ENCODE measurements around the gene ASIC1.

ASIC1 gene

GRCh38 chr12:50084775-50085614 is 27.6 kb downstream of the ASIC1 start, which contains the start of gene SMARCD1:
SMARCD1 (plus strand) TSS chr12:50085342; CDS start chr12:50085370, 28 bp downstream.
- DNase-seq (ENCODE audit: low read depth in 2 of 2), result peak; percentile 74 to 76

DNA sequence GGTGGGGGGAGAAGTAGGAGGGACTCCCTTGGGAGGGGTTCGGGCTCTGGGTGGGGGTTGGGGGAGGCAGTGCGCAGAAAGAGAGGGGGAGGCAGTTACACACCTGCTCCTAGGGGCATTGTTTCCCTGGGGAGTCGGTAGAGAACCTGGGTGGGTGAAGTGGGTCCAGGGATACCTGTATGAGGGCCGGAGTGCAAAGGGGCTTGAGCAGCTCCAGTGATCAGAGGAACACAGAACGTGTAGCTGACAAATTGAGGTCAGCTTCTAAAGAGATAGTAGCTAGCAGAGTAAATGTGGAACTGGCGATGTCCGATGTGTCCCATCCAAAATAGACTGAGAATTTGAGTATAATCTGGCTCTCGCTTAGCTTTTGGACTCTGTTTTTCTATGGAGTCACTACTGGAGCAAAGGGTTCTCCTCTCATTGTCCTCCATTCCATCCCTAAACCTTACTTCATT is 28.2 kb downstream of the ASIC1 start:
- no peak for DNase-seq (ENCODE audit: low read depth in 2 of 2)

- no peak for DNase-seq (ENCODE audit: low read depth in 2 of 2)
Measured at GRCh38 chr12:50086148-50086547, 28.8 kb downstream of the ASIC1 start.

- DNase-seq (ENCODE audit: low read depth in 2 of 2), result no peak
Measured at GRCh38 chr12:50087151-50087550, 29.8 kb downstream of the ASIC1 start.

GRCh38 chr12:50087995-50088394 is 30.6 kb downstream of the ASIC1 start:
- DNase-seq (ENCODE audit: low read depth in 2 of 2), result no peak

GRCh38 chr12:50088577-50089335 is 31.4 kb downstream of the ASIC1 start:
- DNase-seq (ENCODE audit: low read depth in 2 of 2), result peak in 1 of 2 donors; percentile 37

- no peak for DNase-seq (ENCODE audit: low read depth in 2 of 2)
Measured at GRCh38 chr12:50089730-50090129, 32.3 kb downstream of the ASIC1 start.

- no peak for DNase-seq (ENCODE audit: low read depth in 2 of 2)
Measured at GRCh38 chr12:50090391-50090790, 33.0 kb downstream of the ASIC1 start.

GRCh38 chr12:50097952-50098351 is 40.6 kb downstream of the ASIC1 start:
- no peak for DNase-seq (ENCODE audit: low read depth in 2 of 2)

GRCh38 chr12:50099302-50100008 is 42.1 kb downstream of the ASIC1 start:
- no peak for DNase-seq (ENCODE audit: low read depth in 2 of 2)

DNA sequence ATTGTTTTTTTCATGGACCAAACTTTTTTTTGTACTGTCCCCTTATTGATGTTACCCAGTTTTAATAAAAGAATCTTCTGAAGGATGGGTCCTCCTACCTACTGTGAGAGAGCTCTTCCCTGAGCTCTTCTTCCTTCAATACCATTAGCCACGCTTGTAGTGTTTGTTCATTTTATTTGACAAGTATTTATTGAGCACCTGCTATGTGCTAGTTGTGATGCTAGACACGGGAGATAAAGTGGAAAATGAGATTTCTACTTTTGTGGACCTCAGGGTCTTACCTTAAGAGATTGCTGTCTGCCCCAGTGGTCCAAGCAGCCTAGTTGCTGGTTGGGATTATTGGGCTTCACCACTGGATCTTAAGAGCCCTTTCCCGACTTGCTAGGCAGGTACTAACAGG is 43.2 kb downstream of the ASIC1 start:
- no peak for DNase-seq (ENCODE audit: low read depth in 2 of 2)

DNA sequence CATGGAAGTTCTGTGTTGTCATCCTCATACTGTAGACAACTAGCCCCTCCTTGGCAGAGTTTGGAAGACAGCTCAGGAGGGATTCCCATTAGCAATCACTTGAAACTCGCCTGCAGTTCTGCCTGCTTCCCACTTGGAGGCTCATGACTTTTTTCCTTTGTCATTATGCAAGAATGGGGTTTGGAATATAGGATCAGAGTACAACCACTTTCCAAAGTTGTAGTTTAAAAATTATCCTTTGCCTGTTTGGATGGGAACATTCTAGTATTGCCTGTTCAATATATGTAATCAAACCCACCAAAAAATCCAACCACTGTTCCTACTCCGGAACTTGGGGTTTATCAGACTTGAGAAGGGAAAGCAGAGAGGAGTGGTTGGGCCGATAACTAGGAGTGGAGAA is 44.3 kb downstream of the ASIC1 start:
- DNase-seq (ENCODE audit: low read depth in 2 of 2), result no peak

- no peak for DNase-seq (ENCODE audit: low read depth in 2 of 2)
Measured at GRCh38 chr12:50102131-50102531, 44.7 kb downstream of the ASIC1 start.

- no peak for DNase-seq (ENCODE audit: low read depth in 2 of 2)
Measured at GRCh38 chr12:50102646-50103309, 45.4 kb downstream of the ASIC1 start.

GRCh38 chr12:50103351-50103750 is 46.0 kb downstream of the ASIC1 start:
- no peak for DNase-seq (ENCODE audit: low read depth in 2 of 2)

DNA sequence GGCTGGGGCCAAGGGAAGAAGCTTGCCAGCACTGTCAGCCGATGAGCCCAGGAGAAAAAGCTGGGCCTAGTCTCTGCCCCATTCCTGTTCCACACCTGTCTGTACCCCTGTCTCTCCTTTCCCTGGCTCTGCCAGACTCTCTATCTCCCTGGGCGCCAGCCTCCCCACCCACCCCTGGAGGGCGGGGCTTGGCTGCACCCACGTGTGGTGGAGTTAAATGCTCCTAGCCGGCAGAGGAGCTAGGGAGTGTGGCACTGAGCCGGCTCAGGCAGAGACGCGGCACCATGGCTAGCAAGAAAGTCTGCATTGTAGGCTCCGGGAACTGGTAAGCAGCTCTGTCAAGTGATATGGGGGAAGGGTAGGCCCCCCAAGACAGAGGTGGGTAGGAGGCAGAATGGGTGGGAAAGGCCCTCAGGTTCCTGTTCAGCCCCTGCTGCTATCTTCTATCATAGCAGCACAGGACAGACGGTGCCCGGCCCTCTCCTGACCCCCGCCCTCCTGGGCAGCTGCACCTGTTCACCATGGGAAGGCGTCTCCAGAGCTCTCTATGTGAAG is 46.4 kb downstream of the ASIC1 start, which contains the start of gene GPD1:
TSS of gene GPD1 (plus strand) at position 242 of the 555 bp plus-strand sequence. CDS start at position 285, 43 bp downstream.
- no peak for DNase-seq (ENCODE audit: low read depth in 2 of 2)

- DNase-seq (ENCODE audit: low read depth in 2 of 2), result no peak
Measured at GRCh38 chr12:50104417-50105366, 47.3 kb downstream of the ASIC1 start.

GRCh38 chr12:50105913-50106450 is 48.6 kb downstream of the ASIC1 start:
- DNase-seq (ENCODE audit: low read depth in 2 of 2), result no peak

GRCh38 chr12:50106907-50107306 is 49.5 kb downstream of the ASIC1 start:
- DNase-seq (ENCODE audit: low read depth in 2 of 2), result no peak

Data from stimulated activated CD8-positive, alpha-beta memory T cell treated with anti-CD3 and anti-CD28 coated beads, Interleukin-15, amount 100 ng/mL, for 4 hours (primary cell).